SKM-1 treated with dmso at 0.1 percent for 144 hours (cell line): ENCODE data around the gene GDI2.

Experiments used
- DNase-seq: peaks from one replicate; lab custom pipeline; 2025; ENCODE audit not compliant: unreplicated experiment; lab: John Stamatoyannopoulos, UW

Gene GDI2

GRCh38 chr10:5744849-5745248, 68.4 kb downstream of the GDI2 start:
- DNase-seq: no peak

- no peak for DNase-seq
These were observed 69.5 kb downstream of the GDI2 start for GRCh38 chr10:5743736-5744135.

- DNase-seq: no peak
These were observed 71.1 kb downstream of the GDI2 start for GRCh38 chr10:5742116-5742515.

- no peak for DNase-seq
These were observed 72.0 kb downstream of the GDI2 start for GRCh38 chr10:5741276-5741675.

GRCh38 chr10:5738427-5738826, 74.8 kb downstream of the GDI2 start:
- no peak for DNase-seq

- no peak for DNase-seq
These were observed 75.9 kb downstream of the GDI2 start for GRCh38 chr10:5737352-5737751.

GRCh38 chr10:5736591-5736990, 76.6 kb downstream of the GDI2 start:
- DNase-seq: no peak

- no peak for DNase-seq
These were observed 78.1 kb downstream of the GDI2 start for GRCh38 chr10:5735119-5735518.

GRCh38 chr10:5732141-5732540, 81.1 kb downstream of the GDI2 start:
- no peak for DNase-seq

- DNase-seq: no peak
These were observed 81.7 kb downstream of the GDI2 start for GRCh38 chr10:5731559-5731958.

GRCh38 chr10:5730766-5731165, 82.5 kb downstream of the GDI2 start:
- DNase-seq: no peak

- DNase-seq: no peak
These were observed 89.5 kb downstream of the GDI2 start for GRCh38 chr10:5723692-5724091.

- DNase-seq: no peak
These were observed 93.1 kb downstream of the GDI2 start for GRCh38 chr10:5720182-5720581.

GRCh38 chr10:5719546-5719945, 93.7 kb downstream of the GDI2 start:
- DNase-seq: no peak
